Neural progenitor cell (in vitro differentiated cells): ENCODE measurements around the gene OPCML. TPM values are rescaled to one million over a fixed set of nuclear protein-coding genes. Genes with fewer than 3 reads are reported as not detected.
A peak's percentile ranks its signal among the peaks of the same experiment; 100 is the strongest.

Experiments used
- DNase-seq: peaks from one replicate; pipeline ENCODE4 v3.0.0-alpha.2; 2016; ENCODE audit warnings: low spot score
- H2AFZ ChIP-seq: fragments of 200-600 bp; sonication (generic); replicated peaks from 2 replicates; pipeline ENCODE4 v1.6.1; 2016; ENCODE audit warnings: antibody characterized with exemption
- H3F3A ChIP-seq: fragments of 200-600 bp; sonication (generic); 2 replicates; pipeline ENCODE4 v1.6.1; 2016; ENCODE audit warnings: antibody characterized with exemption, low read depth
- H3K27ac ChIP-seq: fragments of 200-600 bp; sonication (generic); 2 replicates; pipeline ENCODE4 v1.5.1; 2016; ENCODE audit warnings: mild to moderate bottlenecking
- H3K27me3 ChIP-seq: fragments of 200-600 bp; sonication (generic); 2 replicates; pipeline ENCODE4 v1.6.1; 2016; ENCODE audit warnings: mild to moderate bottlenecking, moderate library complexity
- H3K36me3 ChIP-seq: fragments of 200-600 bp; sonication (generic); 2 replicates; pipeline ENCODE4 v1.5.1; 2016
- H3K4me1 ChIP-seq: fragments of 200-600 bp; sonication (generic); 2 replicates; pipeline ENCODE4 v1.6.1; 2016; ENCODE audit warnings: mixed run types
- H3K4me2 ChIP-seq: fragments of 200-600 bp; sonication (generic); 2 replicates; pipeline ENCODE4 v1.6.1; 2016
- H3K4me3 ChIP-seq: fragments of 200-600 bp; sonication (generic); 2 replicates; pipeline ENCODE4 v1.5.1; 2016
- H3K79me2 ChIP-seq: fragments of 200-600 bp; sonication (generic); 2 replicates; pipeline ENCODE4 v1.6.1; 2016; ENCODE audit warnings: low read depth
- H3K9ac ChIP-seq: fragments of 200-600 bp; sonication (generic); 2 replicates; pipeline ENCODE4 v1.6.1; 2016
- H3K9me3 ChIP-seq: fragments of 200-600 bp; sonication (generic); 2 replicates; pipeline ENCODE4 v1.5.1; 2016; ENCODE audit warnings: low read depth
- H4K20me1 ChIP-seq: fragments of 200-600 bp; sonication (generic); 2 replicates; pipeline ENCODE4 v1.6.1; 2016; ENCODE audit warnings: low read depth
- H3K27ac Mint-ChIP-seq: 3 replicates; pipeline ENCODE4 v1.8.0; 2021; ENCODE audit warnings: mixed read lengths
- H3K27me3 Mint-ChIP-seq: 2 replicates; pipeline ENCODE4 v1.8.0; 2022; ENCODE audit warnings: low read depth, mild to moderate bottlenecking, inconsistent platforms, moderate library complexity, mixed read lengths; ENCODE audit not compliant: insufficient read depth
- H3K36me3 Mint-ChIP-seq: 3 replicates; pipeline ENCODE4 v1.8.0; 2021; ENCODE audit warnings: mixed read lengths
- H3K4me1 Mint-ChIP-seq: 3 replicates; pipeline ENCODE4 v1.8.0; 2021; ENCODE audit warnings: mixed read lengths
- H3K4me3 Mint-ChIP-seq: 3 replicates; pipeline ENCODE4 v1.8.0; 2021; ENCODE audit warnings: mild to moderate bottlenecking, moderate library complexity, mixed read lengths
- H3K9me3 Mint-ChIP-seq: 3 replicates; pipeline ENCODE4 v1.8.0; 2020; ENCODE audit warnings: mixed read lengths
- EZH2 ChIP-seq: fragments of 200-600 bp; sonication (generic); IDR thresholded peaks from 2 replicates; pipeline ENCODE4 v1.6.1; 2017; ENCODE audit warnings: antibody characterized with exemption, mild to moderate bottlenecking, moderate library complexity
- EZH2phosphoT487 ChIP-seq: fragments of 200-600 bp; sonication (generic); IDR thresholded peaks from 2 replicates; pipeline ENCODE4 v1.6.1; 2017; ENCODE audit warnings: antibody characterized with exemption
- total RNA-seq: library from RNA; depleted of rRNA; stranded (reverse); fragments of >200 nt; gene quantifications from 2 replicates; pipeline ENCODE4 v1.2.3, GENCODE V29; 2015; ENCODE audit warnings: low replicate concordance
- TF ChIP-seq, protein P1 (sequence below): fragments of 200-600 bp; sonication (generic); IDR thresholded peaks from 2 replicates; pipeline ENCODE4 v1.5.1; 2017; ENCODE audit warnings: antibody characterized with exemption, mild to moderate bottlenecking

OPCML gene
- total RNA-seq, 1 donor from 2014 or later: 0.02 TPM

DNA sequence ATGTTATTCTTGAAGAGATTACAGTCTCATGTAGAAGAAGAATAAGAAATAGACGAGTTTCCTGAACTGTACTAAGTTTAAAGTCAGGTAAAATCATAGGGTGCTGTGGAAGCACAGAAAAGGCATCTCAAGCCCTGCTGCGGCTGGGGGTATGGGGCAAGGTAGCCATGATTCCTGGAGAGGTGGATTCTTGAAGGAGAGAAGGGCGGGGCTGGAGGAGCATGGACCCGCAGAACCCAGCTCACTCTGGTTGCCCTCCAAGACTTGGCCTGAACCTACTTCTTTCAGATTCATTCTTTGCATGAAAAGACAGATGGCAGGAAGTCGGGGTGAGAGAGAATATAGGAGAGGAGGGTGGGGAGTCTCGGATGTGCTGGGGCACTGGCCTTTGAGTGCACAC lies 57.8 kb downstream of the OPCML start:
- H3K36me3 Mint-ChIP-seq: no peaks in the 10 kb centered on the region
- Histone ChIP-seq H3K27me3 (no peaks in the 10 kb centered on the region), H3F3A (no peaks in the 10 kb centered on the region), H3K4me1 (peaks cover 27% of the 10 kb centered on the region), H3K4me3 (no peak overlapping the region), H3K36me3 (no peaks in the 10 kb centered on the region), H4K20me1 (no peaks in the 10 kb centered on the region), H3K9me3 (no peaks in the 10 kb centered on the region), H3K4me2 (no peak overlapping the region), H3K27ac (no peak overlapping the region), H3K79me2 (no peaks in the 10 kb centered on the region), H2AFZ (no peak overlapping the region), H3K9ac (no peak overlapping the region)
- no peak overlapping the region for H3K4me3 Mint-ChIP-seq
- H3K4me1 Mint-ChIP-seq: peaks cover 5% of the 10 kb centered on the region
- no peak for DNase-seq
- no peak overlapping the region for H3K27ac Mint-ChIP-seq
- H3K27me3 Mint-ChIP-seq: peaks cover 3% of the 10 kb centered on the region
- TF ChIP-seq EZH2: no peak
- TF ChIP-seq EZH2phosphoT487: no peak
- TF ChIP-seq, protein P1, sequence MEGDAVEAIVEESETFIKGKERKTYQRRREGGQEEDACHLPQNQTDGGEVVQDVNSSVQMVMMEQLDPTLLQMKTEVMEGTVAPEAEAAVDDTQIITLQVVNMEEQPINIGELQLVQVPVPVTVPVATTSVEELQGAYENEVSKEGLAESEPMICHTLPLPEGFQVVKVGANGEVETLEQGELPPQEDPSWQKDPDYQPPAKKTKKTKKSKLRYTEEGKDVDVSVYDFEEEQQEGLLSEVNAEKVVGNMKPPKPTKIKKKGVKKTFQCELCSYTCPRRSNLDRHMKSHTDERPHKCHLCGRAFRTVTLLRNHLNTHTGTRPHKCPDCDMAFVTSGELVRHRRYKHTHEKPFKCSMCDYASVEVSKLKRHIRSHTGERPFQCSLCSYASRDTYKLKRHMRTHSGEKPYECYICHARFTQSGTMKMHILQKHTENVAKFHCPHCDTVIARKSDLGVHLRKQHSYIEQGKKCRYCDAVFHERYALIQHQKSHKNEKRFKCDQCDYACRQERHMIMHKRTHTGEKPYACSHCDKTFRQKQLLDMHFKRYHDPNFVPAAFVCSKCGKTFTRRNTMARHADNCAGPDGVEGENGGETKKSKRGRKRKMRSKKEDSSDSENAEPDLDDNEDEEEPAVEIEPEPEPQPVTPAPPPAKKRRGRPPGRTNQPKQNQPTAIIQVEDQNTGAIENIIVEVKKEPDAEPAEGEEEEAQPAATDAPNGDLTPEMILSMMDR: no peak
- no peaks in the 10 kb centered on the region for H3K9me3 Mint-ChIP-seq

DNA sequence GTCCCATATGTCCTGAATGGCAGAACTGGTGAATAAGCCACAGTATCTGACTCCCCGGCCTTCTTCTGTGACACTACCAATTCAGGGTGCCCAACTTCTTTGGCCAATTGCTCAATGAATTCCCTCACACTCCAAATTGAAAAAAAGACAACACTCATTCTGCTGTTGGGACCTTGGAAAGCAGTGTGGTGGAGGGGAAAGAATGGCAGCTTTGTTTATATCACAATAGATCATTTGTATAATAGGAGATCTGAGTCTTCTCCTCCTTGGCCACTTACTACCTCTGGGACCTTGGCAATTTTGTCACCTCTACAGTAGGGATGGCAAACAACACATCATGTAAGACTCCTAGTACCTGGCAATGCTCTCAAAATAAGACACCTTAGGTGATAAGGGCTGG lies 64.6 kb downstream of the OPCML start:
- H4K20me1 ChIP-seq: no peaks in the 10 kb centered on the region
- H2AFZ ChIP-seq: no peak overlapping the region
- H3K4me3 Mint-ChIP-seq: no peak overlapping the region
- H3K36me3 Mint-ChIP-seq: no peaks in the 10 kb centered on the region
- no peak for DNase-seq
- H3F3A ChIP-seq: no peaks in the 10 kb centered on the region
- no peaks in the 10 kb centered on the region for H3K9me3 ChIP-seq
- no peak overlapping the region for H3K27ac Mint-ChIP-seq
- peaks cover under 1% of the 10 kb centered on the region for H3K4me1 Mint-ChIP-seq
- no peak overlapping the region for H3K4me3 ChIP-seq
- no peak overlapping the region for H3K27ac ChIP-seq
- no peaks in the 10 kb centered on the region for H3K27me3 ChIP-seq
- no peak overlapping the region for H3K9ac ChIP-seq
- H3K27me3 Mint-ChIP-seq: no peaks in the 10 kb centered on the region
- H3K79me2 ChIP-seq: no peaks in the 10 kb centered on the region
- H3K4me2 ChIP-seq: no peak overlapping the region
- H3K9me3 Mint-ChIP-seq: no peaks in the 10 kb centered on the region
- TF ChIP-seq EZH2: no peak
- no peak for TF ChIP-seq EZH2phosphoT487
- TF ChIP-seq, protein P1: no peak
- H3K4me1 ChIP-seq: peaks cover 19% of the 10 kb centered on the region
- no peaks in the 10 kb centered on the region for H3K36me3 ChIP-seq

DNA sequence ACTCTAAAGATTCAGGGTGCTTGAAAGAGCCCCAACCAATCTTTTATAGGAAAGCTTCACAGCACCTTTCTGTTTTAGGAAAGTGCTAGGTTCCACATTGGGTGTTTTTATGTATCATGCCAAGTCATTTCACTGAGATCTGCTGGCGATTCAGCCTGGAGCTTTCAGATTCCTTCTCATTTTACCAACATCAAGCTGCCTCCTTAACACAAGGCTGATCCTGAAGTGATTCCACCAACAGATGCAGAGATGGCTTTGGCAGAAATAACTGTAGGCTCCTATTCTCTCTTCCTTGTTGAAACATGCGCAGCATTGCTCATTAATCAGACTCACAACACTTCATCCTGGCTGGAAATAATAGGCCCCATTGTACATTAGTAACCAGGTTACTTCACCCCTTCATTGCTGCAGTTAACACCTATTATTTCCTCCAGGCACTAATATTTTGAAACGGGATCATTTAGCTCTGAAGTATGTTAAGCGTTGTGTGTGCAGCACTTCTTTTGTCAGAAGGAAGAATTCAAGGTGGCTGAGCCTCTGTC lies 89.0 kb downstream of the OPCML start:
- H3K4me3 Mint-ChIP-seq: no peak overlapping the region
- peak overlapping the region; percentile 69 for H2AFZ ChIP-seq

More for the DNA sequence above, 89.0 kb downstream of the OPCML start:
- Mint-ChIP-seq H3K36me3 (no peaks in the 10 kb centered on the region), H3K9me3 (no peaks in the 10 kb centered on the region), H3K4me1 (peaks cover 9% of the 10 kb centered on the region), H3K27me3 (no peaks in the 10 kb centered on the region), H3K27ac (no peak overlapping the region)
- no peak overlapping the region for H3K27ac ChIP-seq
- no peaks in the 10 kb centered on the region for H3F3A ChIP-seq
- no peaks in the 10 kb centered on the region for H3K9me3 ChIP-seq
- H3K4me1 ChIP-seq: no peaks in the 10 kb centered on the region
- no peaks in the 10 kb centered on the region for H3K36me3 ChIP-seq
- no peak for DNase-seq
- H3K79me2 ChIP-seq: no peaks in the 10 kb centered on the region
- no peaks in the 10 kb centered on the region for H4K20me1 ChIP-seq
- H3K9ac ChIP-seq: no peak overlapping the region
- H3K4me3 ChIP-seq: no peak overlapping the region
- TF ChIP-seq EZH2phosphoT487: no peak
- TF ChIP-seq EZH2: no peak
- TF ChIP-seq, protein P1: no peak
- no peaks in the 10 kb centered on the region for H3K27me3 ChIP-seq
- H3K4me2 ChIP-seq: no peak overlapping the region
